HG03097 (cell line): ENCODE results near the gene ACSL3.

Experiments
- ATAC-seq: cut with Tn5 transposase; IDR thresholded peaks from one replicate; pipeline ENCODE4 v1.9.1; 2021; ENCODE audit not compliant: unreplicated experiment, low FRiP score

ACSL3 gene

GRCh38 chr2:222878877-222879603, 18.2 kb downstream of the ACSL3 start:
- ATAC-seq, result no peak

GRCh38 chr2:222879604-222879933, 18.7 kb downstream of the ACSL3 start:
- no peak for ATAC-seq

- ATAC-seq, result no peak
These were observed 21.7 kb downstream of the ACSL3 start for GRCh38 chr2:222882484-222882928.

GRCh38 chr2:222883420-222883819, 22.6 kb downstream of the ACSL3 start:
- no peak for ATAC-seq

GRCh38 chr2:222884114-222884771, 23.4 kb downstream of the ACSL3 start:
- ATAC-seq, result no peak

- ATAC-seq, result no peak
These were observed 24.1 kb downstream of the ACSL3 start for GRCh38 chr2:222884805-222885424.

GRCh38 chr2:222887124-222887523, 26.3 kb downstream of the ACSL3 start:
- ATAC-seq, result no peak

- ATAC-seq, result no peak
These were observed 27.9 kb downstream of the ACSL3 start for GRCh38 chr2:222888716-222889115.

GRCh38 chr2:222891890-222892289, 31.1 kb downstream of the ACSL3 start:
- no peak for ATAC-seq

GRCh38 chr2:222892321-222892720, 31.5 kb downstream of the ACSL3 start:
- no peak for ATAC-seq

- no peak for ATAC-seq
These were observed 31.9 kb downstream of the ACSL3 start for GRCh38 chr2:222892761-222893160.

- ATAC-seq, result no peak
These were observed 32.9 kb downstream of the ACSL3 start for GRCh38 chr2:222893716-222894115.

GRCh38 chr2:222895144-222895543, 34.3 kb downstream of the ACSL3 start:
- no peak for ATAC-seq

GRCh38 chr2:222897898-222898297, 37.1 kb downstream of the ACSL3 start:
- no peak for ATAC-seq

GRCh38 chr2:222899413-222900181, 38.8 kb downstream of the ACSL3 start:
- ATAC-seq, result no peak

GRCh38 chr2:222900354-222900753, 39.5 kb downstream of the ACSL3 start:
- no peak for ATAC-seq

- ATAC-seq, result no peak
These were observed 41.8 kb downstream of the ACSL3 start for GRCh38 chr2:222902660-222903059.

- peak; percentile 64 for ATAC-seq
These were observed 42.7 kb downstream of the ACSL3 start for GRCh38 chr2:222903234-222904220.

- ATAC-seq, result no peak
These were observed 43.9 kb downstream of the ACSL3 start for GRCh38 chr2:222904557-222905258.
